ENCODE results near the gene ZDHHC19.
"Not testable (repeated sequence)": the region's sequence is repeated elsewhere in the genome, so short reads cannot be mapped to it uniquely, and the experiment has no call there.

ZDHHC19 gene

GRCh38 chr3:196186651-196187573, 24.3 kb downstream of the ZDHHC19 start:
- DNase-seq (ENCODE audit: insufficient read length, low spot score), result no peak
- FAIRE-seq, result no peak
- TF ChIP-seq POLR2A (IDR thresholded peaks at IDR 0.05; ENCODE audit: low read depth, low read length), result no peak

GRCh38 chr3:196184881-196185280, 26.3 kb downstream of the ZDHHC19 start:
- TF ChIP-seq POLR2A (IDR thresholded peaks at IDR 0.05; ENCODE audit: low read depth, low read length), result no peak
- FAIRE-seq (no peak), DNase-seq (ENCODE audit: insufficient read length, low spot score) (no peak)

- DNase-seq (ENCODE audit: insufficient read length, low spot score); FAIRE-seq: not testable (repeated sequence)
These were observed 27.1 kb downstream of the ZDHHC19 start for GRCh38 chr3:196184169-196184432.

- no peak for TF ChIP-seq POLR2A (IDR thresholded peaks at IDR 0.05; ENCODE audit: low read depth, low read length)
- DNase-seq (ENCODE audit: insufficient read length, low spot score), result no peak
- no peak for FAIRE-seq
These were observed 30.1 kb downstream of the ZDHHC19 start for GRCh38 chr3:196181127-196181546.

- FAIRE-seq (no peak), DNase-seq (ENCODE audit: insufficient read length, low spot score) (no peak)
- no peak for TF ChIP-seq POLR2A (IDR thresholded peaks at IDR 0.05; ENCODE audit: low read depth, low read length)
These were observed 30.9 kb downstream of the ZDHHC19 start for GRCh38 chr3:196180346-196180745.

GRCh38 chr3:196179380-196180308, 31.6 kb downstream of the ZDHHC19 start:
- FAIRE-seq (peak; percentile 57), DNase-seq (ENCODE audit: insufficient read length, low spot score) (no peak)
- TF ChIP-seq POLR2A (IDR thresholded peaks at IDR 0.05; ENCODE audit: low read depth, low read length), result no peak

GRCh38 chr3:196178993-196179379, 32.2 kb downstream of the ZDHHC19 start:
- no peak for FAIRE-seq
- no peak for DNase-seq (ENCODE audit: insufficient read length, low spot score)
- no peak for TF ChIP-seq POLR2A (IDR thresholded peaks at IDR 0.05; ENCODE audit: low read depth, low read length)

- TF ChIP-seq POLR2A (IDR thresholded peaks at IDR 0.05; ENCODE audit: low read depth, low read length), result no peak
- no peak for DNase-seq (ENCODE audit: insufficient read length, low spot score)
- FAIRE-seq, result no peak
These were observed 33.2 kb downstream of the ZDHHC19 start for GRCh38 chr3:196177967-196178366.

GRCh38 chr3:196177567-196177966, 33.6 kb downstream of the ZDHHC19 start:
- DNase-seq (ENCODE audit: insufficient read length, low spot score) (no peak), FAIRE-seq (no peak)
- TF ChIP-seq POLR2A (IDR thresholded peaks at IDR 0.05; ENCODE audit: low read depth, low read length), result no peak

- TF ChIP-seq POLR2A (IDR thresholded peaks at IDR 0.05; ENCODE audit: low read depth, low read length), result no peak
- no peak for FAIRE-seq
- no peak for DNase-seq (ENCODE audit: insufficient read length, low spot score)
These were observed 35.5 kb downstream of the ZDHHC19 start for GRCh38 chr3:196175722-196176121.

GRCh38 chr3:196175116-196175625, 36.0 kb downstream of the ZDHHC19 start:
- FAIRE-seq (no peak), DNase-seq (ENCODE audit: insufficient read length, low spot score) (no peak)
- TF ChIP-seq POLR2A (IDR thresholded peaks at IDR 0.05; ENCODE audit: low read depth, low read length), result no peak

- TF ChIP-seq POLR2A (IDR thresholded peaks at IDR 0.05; ENCODE audit: low read depth, low read length), result no peak
- FAIRE-seq (no peak), DNase-seq (ENCODE audit: insufficient read length, low spot score) (no peak)
These were observed 36.5 kb downstream of the ZDHHC19 start for GRCh38 chr3:196174652-196175051.

- not testable (repeated sequence) for FAIRE-seq; DNase-seq (ENCODE audit: insufficient read length, low spot score)
These were observed 40.9 kb downstream of the ZDHHC19 start for GRCh38 chr3:196170296-196170695.

GRCh38 chr3:196169836-196170240, 41.4 kb downstream of the ZDHHC19 start:
- no peak for DNase-seq (ENCODE audit: insufficient read length, low spot score)

More at GRCh38 chr3:196169836-196170240, 41.4 kb downstream of the ZDHHC19 start:
- TF ChIP-seq POLR2A (IDR thresholded peaks at IDR 0.05; ENCODE audit: low read depth, low read length), result no peak
- no peak for FAIRE-seq

Data from H54 (cell line).